Upper lobe of left lung (tissue), 4 donors: ENCODE measurements around the gene PPP1R8.

Source experiments
- CTCF ChIP-seq, 6 experiments: fragments of 450-650 bp in 4 of 6; fragments of 200-600 bp in 2 of 6; sonication (generic) in 2 of 6; IDR thresholded peaks; one replicate each; pipeline ENCODE4 v1.5.1; 2016 to 2019; ENCODE audit warnings: antibody characterized with exemption in 6 of 6
- EP300 ChIP-seq, 4 donors: sonication (generic); formaldehyde crosslinking; IDR thresholded peaks; one replicate each; pipeline ENCODE4 v1.5.1; 2017; ENCODE audit warnings: antibody characterized with exemption in 4 of 4, control low read depth in 2 of 4

GRCh38 chr1:27862671-27863537, 32.3 kb downstream of the PPP1R8 start:
- TF ChIP-seq CTCF (IDR thresholded peaks at IDR 0.05) (no peak), EP300 (IDR thresholded peaks at IDR 0.05) (peak in 3 of 4 donors; percentile 54 to 89 (median 65))
